Measurements from ENCODE around the gene SERINC3.

DNA sequence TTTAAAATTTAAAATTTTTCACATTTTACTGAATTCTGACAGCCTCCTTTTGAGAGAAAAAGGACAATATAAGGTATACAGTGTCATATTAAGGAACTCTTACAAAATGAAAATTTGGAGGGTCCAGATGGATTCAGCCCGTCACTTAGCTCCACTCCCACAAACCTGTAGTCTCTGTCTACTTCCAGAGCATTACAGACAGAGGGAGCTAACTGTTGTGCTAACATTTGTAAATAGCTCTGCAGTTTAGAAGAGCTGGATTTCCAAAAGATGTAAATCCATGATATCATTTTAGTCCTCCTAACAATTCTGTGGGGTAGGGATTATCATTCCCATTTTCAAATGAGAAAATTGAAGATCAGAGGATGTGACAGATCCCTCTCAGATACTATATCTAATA lies 16.1 kb upstream of the SERINC3 start:
- no peak for TF ChIP-seq POLR2A (IDR thresholded peaks at IDR 0.05)
- TF ChIP-seq, protein P1, sequence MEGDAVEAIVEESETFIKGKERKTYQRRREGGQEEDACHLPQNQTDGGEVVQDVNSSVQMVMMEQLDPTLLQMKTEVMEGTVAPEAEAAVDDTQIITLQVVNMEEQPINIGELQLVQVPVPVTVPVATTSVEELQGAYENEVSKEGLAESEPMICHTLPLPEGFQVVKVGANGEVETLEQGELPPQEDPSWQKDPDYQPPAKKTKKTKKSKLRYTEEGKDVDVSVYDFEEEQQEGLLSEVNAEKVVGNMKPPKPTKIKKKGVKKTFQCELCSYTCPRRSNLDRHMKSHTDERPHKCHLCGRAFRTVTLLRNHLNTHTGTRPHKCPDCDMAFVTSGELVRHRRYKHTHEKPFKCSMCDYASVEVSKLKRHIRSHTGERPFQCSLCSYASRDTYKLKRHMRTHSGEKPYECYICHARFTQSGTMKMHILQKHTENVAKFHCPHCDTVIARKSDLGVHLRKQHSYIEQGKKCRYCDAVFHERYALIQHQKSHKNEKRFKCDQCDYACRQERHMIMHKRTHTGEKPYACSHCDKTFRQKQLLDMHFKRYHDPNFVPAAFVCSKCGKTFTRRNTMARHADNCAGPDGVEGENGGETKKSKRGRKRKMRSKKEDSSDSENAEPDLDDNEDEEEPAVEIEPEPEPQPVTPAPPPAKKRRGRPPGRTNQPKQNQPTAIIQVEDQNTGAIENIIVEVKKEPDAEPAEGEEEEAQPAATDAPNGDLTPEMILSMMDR (IDR thresholded peaks at IDR 0.05) = peak in 3 of 6 experiments; percentile 12 to 33 (median 22)

All from adrenal gland (tissue), 5 donors.